ENCODE measurements around the gene MTHFD1L. TPM values are rescaled to one million over a fixed set of nuclear protein-coding genes. Genes with fewer than 3 reads are reported as not detected.

Gene MTHFD1L
- total RNA-seq, 1 experiment from 2014 or later = 47.8 TPM

DNA sequence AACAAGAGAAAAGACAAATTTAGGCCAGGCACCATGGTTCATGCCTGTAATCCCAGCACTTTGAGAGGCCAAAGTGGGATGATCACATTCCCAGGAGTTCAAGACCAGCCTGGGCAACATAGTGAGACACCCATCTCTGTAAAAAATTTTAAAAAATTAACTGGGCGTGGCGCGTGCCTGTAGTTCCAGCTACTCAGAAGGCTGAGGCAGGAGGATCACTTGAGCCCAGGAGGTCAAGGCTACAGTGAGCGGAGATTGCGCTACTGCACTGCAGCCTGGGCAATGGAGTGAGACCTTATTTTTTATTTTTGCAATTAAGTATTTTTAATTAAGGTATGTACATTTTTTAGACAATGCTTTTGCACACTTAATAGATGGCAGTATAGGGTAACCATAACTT lies 3.3 kb downstream of the MTHFD1L start:
- Mint-ChIP-seq H3K27me3 (ENCODE audit: unreplicated experiment) (no peaks in the 10 kb centered on the region), H3K36me3 (ENCODE audit: insufficient read depth, unreplicated experiment) (peaks cover 39% of the 10 kb centered on the region), H3K4me1 (ENCODE audit: low read depth, unreplicated experiment) (peaks cover 9% of the 10 kb centered on the region), H3K4me3 (ENCODE audit: low read depth, unreplicated experiment) (no peak overlapping the region), H3K9me3 (ENCODE audit: low read depth, unreplicated experiment) (no peaks in the 10 kb centered on the region), H3K27ac (ENCODE audit: unreplicated experiment) (no peak overlapping the region)
- TF ChIP-seq CTCF (IDR thresholded peaks at IDR 0.05; ENCODE audit: unreplicated experiment) = no peak
- BruUV-seq (replicated peaks) = no TSS peak
- intact Hi-C loops (cut with micrococcal nuclease; ENCODE audit: unreplicated experiment) = no loop called here
- CTCF ChIA-PET = no interaction called here
- no peak for DNase-seq

- intact Hi-C loops (cut with micrococcal nuclease; ENCODE audit: unreplicated experiment) = no loop called here
- H3K4me1 Mint-ChIP-seq (ENCODE audit: low read depth, unreplicated experiment) = peaks cover 23% of the 10 kb centered on the region
- H3K4me3 Mint-ChIP-seq (ENCODE audit: low read depth, unreplicated experiment) = no peak overlapping the region
- no peaks in the 10 kb centered on the region for H3K9me3 Mint-ChIP-seq (ENCODE audit: low read depth, unreplicated experiment)
- CTCF ChIA-PET = interaction anchor here (0.7 kb wide), 1 partner anchor 471 kb away, joined by 3 read pairs; no protein-coding TSS in a partner anchor
- TF ChIP-seq CTCF (IDR thresholded peaks at IDR 0.05; ENCODE audit: unreplicated experiment) = no peak
- peaks cover 31% of the 10 kb centered on the region for H3K36me3 Mint-ChIP-seq (ENCODE audit: insufficient read depth, unreplicated experiment)
- no peak overlapping the region for H3K27ac Mint-ChIP-seq (ENCODE audit: unreplicated experiment)
- BruUV-seq (replicated peaks) = no TSS peak
- no peak for DNase-seq
- no peaks in the 10 kb centered on the region for H3K27me3 Mint-ChIP-seq (ENCODE audit: unreplicated experiment)
Observed at GRCh38 chr6:150874179-150874578, 8.7 kb downstream of the MTHFD1L start.

DNA sequence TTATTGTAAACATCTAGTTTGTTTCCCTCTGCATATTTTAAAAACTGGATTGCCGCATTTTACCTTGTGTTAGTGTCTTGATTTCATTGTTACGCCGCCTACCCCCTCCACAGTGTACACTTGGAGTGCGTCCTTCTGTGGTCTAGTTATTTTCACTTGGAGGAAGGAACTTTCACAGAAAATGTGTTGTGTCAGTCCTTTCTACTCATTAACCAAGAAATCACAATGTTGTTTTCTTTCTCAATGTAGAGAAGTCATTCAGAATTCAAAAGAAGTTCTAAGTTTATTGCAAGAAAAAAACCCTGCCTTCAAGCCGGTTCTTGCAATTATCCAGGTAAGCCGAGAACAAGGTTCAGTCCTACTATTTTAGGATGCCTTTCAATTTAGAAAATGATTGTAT lies 10.3 kb downstream of the MTHFD1L start:
- Mint-ChIP-seq H3K9me3 (ENCODE audit: low read depth, unreplicated experiment) (no peaks in the 10 kb centered on the region), H3K36me3 (ENCODE audit: insufficient read depth, unreplicated experiment) (peaks cover 38% of the 10 kb centered on the region), H3K4me3 (ENCODE audit: low read depth, unreplicated experiment) (no peak overlapping the region), H3K4me1 (ENCODE audit: low read depth, unreplicated experiment) (peaks cover 23% of the 10 kb centered on the region), H3K27ac (ENCODE audit: unreplicated experiment) (no peak overlapping the region), H3K27me3 (ENCODE audit: unreplicated experiment) (no peaks in the 10 kb centered on the region)
- BruUV-seq (replicated peaks) = no TSS peak
- DNase-seq = no peak
- TF ChIP-seq CTCF (IDR thresholded peaks at IDR 0.05; ENCODE audit: unreplicated experiment) = no peak
- CTCF ChIA-PET = no interaction called here
- intact Hi-C loops (cut with micrococcal nuclease; ENCODE audit: unreplicated experiment) = loop anchor here (5.0 kb wide), 3 partner anchors 39 to 464 kb away; no protein-coding TSS in a partner anchor

DNA sequence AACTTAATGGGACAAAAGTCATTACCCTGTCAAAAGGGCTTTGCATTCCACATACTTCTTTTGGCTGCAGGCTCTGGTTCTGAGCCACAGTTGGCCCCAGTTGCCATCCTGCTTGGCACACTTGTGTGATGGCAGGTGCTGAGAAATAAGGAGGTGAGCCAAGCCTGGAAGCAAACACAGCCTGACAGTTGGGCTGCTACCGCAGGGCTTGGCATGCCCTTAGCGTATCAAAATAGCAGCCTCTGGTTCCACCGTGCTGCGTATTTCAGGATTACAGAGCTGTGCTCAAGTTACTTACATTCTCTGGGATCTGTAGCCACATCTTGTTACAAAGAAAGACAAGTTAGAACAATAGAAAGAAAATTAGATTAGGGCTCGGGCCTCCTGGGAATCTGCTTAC lies 11.1 kb downstream of the MTHFD1L start:
- no peak overlapping the region for H3K4me3 Mint-ChIP-seq (ENCODE audit: low read depth, unreplicated experiment)
- no peaks in the 10 kb centered on the region for H3K27me3 Mint-ChIP-seq (ENCODE audit: unreplicated experiment)
- DNase-seq = no peak
- H3K27ac Mint-ChIP-seq (ENCODE audit: unreplicated experiment) = no peak overlapping the region
- TF ChIP-seq CTCF (IDR thresholded peaks at IDR 0.05; ENCODE audit: unreplicated experiment) = no peak
- H3K9me3 Mint-ChIP-seq (ENCODE audit: low read depth, unreplicated experiment) = no peaks in the 10 kb centered on the region
- CTCF ChIA-PET = interaction anchor here (1.8 kb wide), 1 partner anchor 59 kb away, joined by 10 read pairs; no protein-coding TSS in a partner anchor
- intact Hi-C loops (cut with micrococcal nuclease; ENCODE audit: unreplicated experiment) = loop anchor here (5.0 kb wide), 3 partner anchors 39 to 464 kb away; no protein-coding TSS in a partner anchor
- H3K36me3 Mint-ChIP-seq (ENCODE audit: insufficient read depth, unreplicated experiment) = peaks cover 38% of the 10 kb centered on the region
- BruUV-seq (replicated peaks) = no TSS peak
- peaks cover 23% of the 10 kb centered on the region for H3K4me1 Mint-ChIP-seq (ENCODE audit: low read depth, unreplicated experiment)

Data from Calu3 (cell line).